SK-N-SH (cell line): Measurements from ENCODE around the gene GPR107.

ENCODE experiments used
- GABPA ChIP-seq: IDR thresholded peaks from 2 replicates; pipeline ENCODE4 v1.4.0; 2012; ENCODE audit warnings: low read depth, mild to moderate bottlenecking
- RAD21 ChIP-seq: IDR thresholded peaks from 2 replicates; pipeline ENCODE4 v1.6.1; 2012; ENCODE audit warnings: mild to moderate bottlenecking, low read length
- TAF1 ChIP-seq: IDR thresholded peaks from 2 replicates; pipeline ENCODE4 v1.6.1; 2012; ENCODE audit warnings: low read depth, mild to moderate bottlenecking, low read length, moderate library complexity, borderline replicate concordance
- TF ChIP-seq, protein P1 (sequence below): fragments of 200-600 bp; sonication (generic); IDR thresholded peaks from 2 replicates; pipeline ENCODE4 v1.6.1; 2017; ENCODE audit warnings: antibody characterized with exemption, mild to moderate bottlenecking, moderate library complexity

DNA sequence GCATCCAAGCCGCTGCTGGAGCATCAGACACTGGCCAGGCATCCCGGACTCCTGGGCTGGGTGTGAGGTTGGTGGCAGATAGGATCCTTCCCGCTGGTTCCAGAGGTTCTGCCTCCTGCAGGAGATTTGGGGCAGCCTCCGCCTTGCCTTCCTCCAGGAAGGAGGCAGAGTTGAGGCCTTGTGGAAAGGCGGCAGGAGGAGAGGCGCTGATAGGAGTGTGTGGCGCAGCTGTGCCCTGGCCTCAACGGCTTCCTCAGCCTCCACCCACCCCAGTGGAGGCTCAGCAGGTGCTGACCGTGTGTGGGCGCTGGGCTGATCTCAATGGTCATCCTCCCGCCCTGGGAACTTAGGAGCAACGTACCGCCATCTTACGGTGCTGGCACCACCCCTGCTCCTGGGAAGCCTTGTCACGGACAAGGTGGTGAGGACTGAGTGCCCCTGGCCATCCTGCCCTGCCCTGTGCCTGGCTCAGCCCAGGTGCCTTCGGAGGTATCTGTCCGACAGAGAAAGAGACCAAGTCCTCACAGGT, 128.7 kb downstream of the GPR107 start:
- TF ChIP-seq GABPA (no peak), TAF1 (no peak), RAD21 (no peak)
- TF ChIP-seq, protein P1, sequence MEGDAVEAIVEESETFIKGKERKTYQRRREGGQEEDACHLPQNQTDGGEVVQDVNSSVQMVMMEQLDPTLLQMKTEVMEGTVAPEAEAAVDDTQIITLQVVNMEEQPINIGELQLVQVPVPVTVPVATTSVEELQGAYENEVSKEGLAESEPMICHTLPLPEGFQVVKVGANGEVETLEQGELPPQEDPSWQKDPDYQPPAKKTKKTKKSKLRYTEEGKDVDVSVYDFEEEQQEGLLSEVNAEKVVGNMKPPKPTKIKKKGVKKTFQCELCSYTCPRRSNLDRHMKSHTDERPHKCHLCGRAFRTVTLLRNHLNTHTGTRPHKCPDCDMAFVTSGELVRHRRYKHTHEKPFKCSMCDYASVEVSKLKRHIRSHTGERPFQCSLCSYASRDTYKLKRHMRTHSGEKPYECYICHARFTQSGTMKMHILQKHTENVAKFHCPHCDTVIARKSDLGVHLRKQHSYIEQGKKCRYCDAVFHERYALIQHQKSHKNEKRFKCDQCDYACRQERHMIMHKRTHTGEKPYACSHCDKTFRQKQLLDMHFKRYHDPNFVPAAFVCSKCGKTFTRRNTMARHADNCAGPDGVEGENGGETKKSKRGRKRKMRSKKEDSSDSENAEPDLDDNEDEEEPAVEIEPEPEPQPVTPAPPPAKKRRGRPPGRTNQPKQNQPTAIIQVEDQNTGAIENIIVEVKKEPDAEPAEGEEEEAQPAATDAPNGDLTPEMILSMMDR = no peak
